ENCODE measurements around the gene RBM15.

The RBM15 gene

DNA sequence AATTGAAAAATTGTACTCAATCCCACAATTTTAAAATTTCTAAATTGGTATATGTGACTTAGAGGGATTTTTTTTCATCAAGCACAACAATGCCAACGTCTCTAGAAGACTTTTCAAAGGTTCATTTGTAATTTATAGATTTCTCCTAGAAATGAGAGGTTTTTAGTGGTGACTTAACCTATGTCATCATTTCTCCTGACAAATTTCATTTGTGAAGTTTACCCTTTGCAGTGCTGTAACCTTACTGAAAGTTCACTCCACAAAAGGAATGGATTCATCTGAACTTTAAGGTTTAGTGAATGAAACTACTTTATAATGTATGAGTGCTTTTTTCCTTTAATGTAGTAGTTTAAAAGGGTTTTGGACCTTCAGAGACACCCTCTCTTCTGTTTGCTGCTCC, 16.1 kb downstream of the RBM15 start:
- no peak for DNase-seq

DNA sequence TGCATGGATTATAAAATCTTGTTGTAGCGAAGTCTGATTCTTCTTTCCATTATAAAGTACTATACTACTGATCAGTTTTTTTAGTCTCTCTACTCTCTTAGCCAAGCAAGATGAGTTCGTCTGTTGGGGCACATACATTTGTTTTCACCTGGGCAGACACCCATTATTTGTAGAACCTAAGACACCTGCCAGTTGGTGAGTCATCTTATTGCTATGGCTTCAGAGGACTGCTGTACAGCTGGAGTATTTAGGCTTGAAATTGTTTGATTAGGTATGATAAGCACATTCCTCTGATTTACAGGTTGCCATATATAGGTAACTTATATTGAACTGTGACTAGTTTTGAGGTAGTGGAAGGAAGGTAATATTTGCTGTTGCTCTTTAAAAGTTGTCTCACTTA, 17.2 kb downstream of the RBM15 start:
- no peak for DNase-seq

GRCh38 chr1:110360431-110360830, 21.3 kb downstream of the RBM15 start:
- no peak for DNase-seq

GRCh38 chr1:110361856-110362255, 22.7 kb downstream of the RBM15 start:
- no peak for DNase-seq

DNA sequence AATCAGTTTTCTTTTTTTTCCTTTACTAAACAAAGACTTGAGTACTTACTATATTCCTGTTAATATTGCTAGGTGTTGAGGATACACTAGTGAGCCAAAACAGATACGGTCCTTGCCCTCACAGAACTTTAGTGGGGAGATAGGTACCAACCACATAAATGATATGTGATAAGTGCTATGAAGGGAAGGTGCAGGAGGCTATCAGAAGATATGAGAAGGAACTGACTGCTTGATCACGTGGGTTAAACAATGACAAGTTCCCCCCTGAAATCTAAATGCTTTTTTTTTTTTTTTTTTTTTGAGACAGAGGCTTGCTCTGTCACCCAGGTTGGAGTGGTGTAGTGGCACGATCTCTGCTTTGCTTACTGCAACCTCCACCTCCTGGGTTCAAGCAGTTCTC, 25.0 kb downstream of the RBM15 start:
- no peak for DNase-seq

DNA sequence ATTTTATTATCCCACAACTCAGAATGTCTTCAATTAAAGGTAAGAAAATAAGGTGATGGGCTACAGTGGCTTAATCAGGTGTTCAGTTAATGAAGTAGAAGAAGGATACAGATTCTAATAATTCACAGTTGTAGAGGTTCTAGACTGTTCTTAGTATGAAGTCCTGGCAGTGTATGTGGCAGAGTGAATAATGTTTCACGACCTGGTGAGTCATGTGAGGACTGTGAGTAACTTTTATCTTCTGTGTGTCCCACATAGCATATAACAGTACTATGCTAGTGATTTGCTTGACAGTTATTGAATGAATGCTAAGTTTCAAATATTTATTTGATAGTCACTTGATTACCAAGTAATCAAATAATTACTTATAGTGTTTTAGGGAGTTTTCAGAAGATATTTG, 31.6 kb downstream of the RBM15 start:
- no peak for DNase-seq

GRCh38 chr1:110375490-110375889, 36.3 kb downstream of the RBM15 start:
- DNase-seq = no peak

GRCh38 chr1:110380672-110381283, 41.6 kb downstream of the RBM15 start:
- DNase-seq = no peak

GRCh38 chr1:110383251-110383990, 44.2 kb downstream of the RBM15 start:
- DNase-seq = no peak

- no peak for DNase-seq
Measured at GRCh38 chr1:110384581-110385321, 45.6 kb downstream of the RBM15 start.

GRCh38 chr1:110385369-110385768, 46.2 kb downstream of the RBM15 start:
- no peak for DNase-seq

GRCh38 chr1:110387048-110387754, 48.0 kb downstream of the RBM15 start:
- no peak for DNase-seq

- peak; percentile 11 for DNase-seq
Measured at GRCh38 chr1:110390096-110390495, 50.9 kb downstream of the RBM15 start.

DNA sequence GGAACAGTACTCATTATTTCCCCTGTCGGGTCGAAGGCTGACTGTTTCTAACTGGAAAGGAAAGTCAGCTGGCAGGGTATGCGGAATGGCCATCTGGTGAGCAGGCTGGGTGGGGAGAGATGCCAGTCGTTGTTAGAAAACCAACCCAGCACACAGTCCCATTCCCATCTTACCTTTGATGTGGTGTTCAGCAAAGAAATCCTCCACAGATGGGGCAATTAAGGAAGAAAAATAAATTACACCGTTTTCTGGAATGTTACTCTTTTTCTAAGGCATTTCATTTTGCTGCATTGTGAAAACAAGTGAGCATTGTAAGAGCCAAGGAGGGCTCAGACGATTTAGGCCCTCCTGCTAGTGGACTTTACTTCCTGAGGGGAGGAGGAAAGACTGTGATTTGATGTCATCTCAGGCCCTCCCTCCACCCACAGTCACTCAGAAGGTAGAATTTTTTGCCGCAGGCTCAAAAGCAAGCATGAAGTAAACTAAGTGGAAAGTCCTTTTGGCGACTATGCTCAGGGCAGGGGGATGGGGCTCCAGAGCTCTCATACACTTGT, 51.6 kb downstream of the RBM15 start, which contains the start of gene SLC16A4:
Gene SLC16A4 (minus strand): TSS at position 335 of the 554 bp plus-strand sequence. CDS start 1,703 bp downstream, outside the sequence.
- peak; percentile 41 for DNase-seq

GRCh38 chr1:110393286-110393685, 54.1 kb downstream of the RBM15 start:
- DNase-seq = no peak

GRCh38 chr1:110393691-110394492, 54.7 kb downstream of the RBM15 start:
- no peak for DNase-seq

- DNase-seq = no peak
Measured at GRCh38 chr1:110394493-110394820, 55.3 kb downstream of the RBM15 start.

All from NCI-H82 (cell line).